ENCODE results near the gene PAQR4. TPM values are rescaled to one million over a fixed set of nuclear protein-coding genes. Genes with fewer than 3 reads are reported as not detected.

PAQR4 gene
- polyA plus RNA-seq, 1 of the 3 experiments (the other 2 are of a cell fraction), result 8.8 TPM

DNA sequence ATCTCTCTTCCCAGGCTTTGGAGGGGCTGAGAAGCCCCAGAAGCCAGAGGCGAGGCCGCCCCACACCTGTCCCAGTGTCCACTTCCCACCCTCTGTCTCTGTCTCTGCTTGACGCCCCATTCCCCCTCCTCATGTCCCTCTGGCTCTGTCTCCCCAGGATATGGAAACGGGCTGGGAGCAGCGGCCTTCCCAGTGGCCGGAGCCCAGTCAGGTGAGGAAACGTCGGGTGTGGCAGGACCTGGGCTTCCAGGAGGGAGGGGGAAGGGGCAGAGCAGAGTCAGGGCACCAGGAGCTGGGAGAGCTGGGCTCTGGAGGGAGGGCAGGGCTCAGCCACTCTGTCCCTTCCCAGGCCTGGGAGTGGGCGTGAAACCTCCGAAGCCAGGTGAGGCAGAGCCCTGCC is 21.7 kb downstream of the PAQR4 start (continued):
- TF ChIP-seq RAD21 (IDR thresholded peaks at IDR 0.05; ENCODE audit: low read length), result no peak

- Histone ChIP-seq H3F3A (replicated peaks; ENCODE audit: insufficient read depth) (no peaks in the 10 kb centered on the region), H4K20me1 (ENCODE audit: insufficient read depth) (no peaks in the 10 kb centered on the region), H3K9ac (no peak overlapping the region), H3K9me3 (no peaks in the 10 kb centered on the region), H3K27me3 (ENCODE audit: insufficient read depth) (no peaks in the 10 kb centered on the region), H3K9me2 (no peaks in the 10 kb centered on the region), H3K36me3 (replicated peaks in 1 of 2; ENCODE audit: control insufficient read depth in 1 of 2, insufficient read depth in 2 of 2, low read length in 1 of 2) (no peaks in the 10 kb centered on the region), H2AFZ (ENCODE audit: low read depth) (no peak overlapping the region), H3K79me2 (ENCODE audit: insufficient read depth) (no peaks in the 10 kb centered on the region), H3K4me1 (ENCODE audit: control insufficient read depth in 1 of 2, insufficient read depth in 2 of 2, low read depth in 1 of 2, low read length in 1 of 2) (peaks cover 0 to 2% of the 10 kb centered on the region in 2 experiments; a peak in 1 of 4 replicates), H3K4me2 (no peak overlapping the region), H3K4me3 (ENCODE audit: low read depth in 2 of 2, low read length in 1 of 2) (no peak overlapping the region), H3K27ac (ENCODE audit: low read depth in 2 of 2, low read length in 1 of 2) (no peak overlapping the region)
- DNase-seq, result no peak
- ChIA-PET CTCF (interaction anchor here (0.8 to 1.3 kb wide), 5 partner anchors 7 to 40 kb away, joined by 3 to 7 read pairs (median 4); partner anchors contain the start of gene PAQR4), POLR2A (no interaction called here)
- 76% methylated on average over 8 of the region's 12 CpGs for WGBS (ENCODE audit: low lambda C conversion rate)
- TF ChIP-seq MAX (IDR thresholded peaks at IDR 0.05; ENCODE audit: low read depth) (no peak), MEF2A (IDR thresholded peaks at IDR 0.05; ENCODE audit: borderline replicate concordance, low read depth) (no peak), EZH2phosphoT487 (IDR thresholded peaks at IDR 0.05; ENCODE audit: borderline replicate concordance, low read depth) (no peak), REST (IDR thresholded peaks at IDR 0.05; ENCODE audit: low read depth, low read length) (no peak), RFX5 (IDR thresholded peaks at IDR 0.05; ENCODE audit: low read length) (no peak), RAD21 (IDR thresholded peaks at IDR 0.05; ENCODE audit: low read length) (no peak)
- TF ChIP-seq, protein P1, sequence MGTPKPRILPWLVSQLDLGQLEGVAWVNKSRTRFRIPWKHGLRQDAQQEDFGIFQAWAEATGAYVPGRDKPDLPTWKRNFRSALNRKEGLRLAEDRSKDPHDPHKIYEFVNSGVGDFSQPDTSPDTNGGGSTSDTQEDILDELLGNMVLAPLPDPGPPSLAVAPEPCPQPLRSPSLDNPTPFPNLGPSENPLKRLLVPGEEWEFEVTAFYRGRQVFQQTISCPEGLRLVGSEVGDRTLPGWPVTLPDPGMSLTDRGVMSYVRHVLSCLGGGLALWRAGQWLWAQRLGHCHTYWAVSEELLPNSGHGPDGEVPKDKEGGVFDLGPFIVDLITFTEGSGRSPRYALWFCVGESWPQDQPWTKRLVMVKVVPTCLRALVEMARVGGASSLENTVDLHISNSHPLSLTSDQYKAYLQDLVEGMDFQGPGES (IDR thresholded peaks at IDR 0.05; ENCODE audit: low read depth, low read length), result no peak
Observed at GRCh38 chr16:2991566-2992261, 22.6 kb downstream of the PAQR4 start.

Measured in SK-N-SH (cell line).